ENCODE data around the gene CBX2.
"Not testable (repeated sequence)": the region's sequence is repeated elsewhere in the genome, so short reads cannot be mapped to it uniquely, and the experiment has no call there.

CBX2 gene

DNA sequence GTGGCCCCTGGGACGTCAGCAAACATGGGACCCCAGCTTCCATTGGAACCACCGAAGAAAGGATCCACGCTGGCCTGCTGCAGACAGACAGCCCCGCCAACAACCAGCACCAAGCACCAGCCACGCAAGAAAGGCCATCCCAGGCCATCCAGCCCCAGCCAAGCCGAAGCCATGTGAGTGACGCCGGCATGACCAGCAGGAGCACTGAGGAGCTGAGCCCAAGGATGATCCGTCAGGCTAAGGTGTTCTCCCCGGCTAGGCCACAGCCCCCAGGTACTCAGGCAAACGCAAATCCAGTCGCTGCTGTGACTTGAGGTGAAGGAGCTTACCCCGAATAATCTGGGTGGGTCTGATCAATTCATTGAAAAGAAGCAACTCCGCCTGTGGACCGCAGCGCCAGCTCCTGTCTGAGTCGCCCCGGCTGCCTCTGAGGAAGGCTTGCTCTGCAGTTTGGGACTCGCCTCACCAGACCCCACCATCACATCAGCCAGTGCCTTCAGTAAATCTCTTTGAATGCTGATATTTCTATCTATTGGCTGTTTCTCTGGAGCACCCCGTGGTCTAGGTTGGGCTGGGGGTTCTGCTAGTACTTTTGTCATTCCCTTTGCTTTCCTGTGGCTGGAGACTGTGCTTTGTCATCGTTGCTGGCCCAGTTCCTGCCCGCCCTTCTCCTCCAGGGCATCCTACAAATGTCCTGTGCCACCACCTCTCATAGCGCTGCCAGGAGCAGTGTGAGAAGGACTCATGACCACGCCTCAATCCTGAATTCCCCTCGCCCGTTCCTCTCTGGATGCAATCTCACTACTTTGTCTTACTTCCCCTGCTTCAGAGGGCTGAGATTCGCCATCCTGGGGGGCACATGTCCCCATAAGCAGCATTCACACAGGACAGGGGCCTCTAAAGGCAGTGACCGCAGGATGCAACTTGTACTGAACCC, 8.1 kb upstream of the CBX2 start:
- H3K4me3 ChIP-seq = no peak overlapping the region

GRCh38 chr17:79771276-79771675, 6.7 kb upstream of the CBX2 start:
- H3K27me3 ChIP-seq (ENCODE audit: low read depth) = no peaks in the 10 kb centered on the region

More for the DNA sequence above, 8.1 kb upstream of the CBX2 start:
- H3K9me3 ChIP-seq = peaks cover 4% of the 10 kb centered on the region; the same call in 1 of the 2 replicates
- no peak for DNase-seq (ENCODE audit: low spot score in 2 of 2)
- in situ Hi-C loops (cut with MboI; ENCODE audit: low sequenced_read_pairs) = no loop called here
- no peaks in the 10 kb centered on the region for H3K36me3 ChIP-seq (replicated peaks)
- no peaks in the 10 kb centered on the region for H3K4me1 ChIP-seq
- H3K27me3 ChIP-seq (ENCODE audit: low read depth) = no peaks in the 10 kb centered on the region

DNA sequence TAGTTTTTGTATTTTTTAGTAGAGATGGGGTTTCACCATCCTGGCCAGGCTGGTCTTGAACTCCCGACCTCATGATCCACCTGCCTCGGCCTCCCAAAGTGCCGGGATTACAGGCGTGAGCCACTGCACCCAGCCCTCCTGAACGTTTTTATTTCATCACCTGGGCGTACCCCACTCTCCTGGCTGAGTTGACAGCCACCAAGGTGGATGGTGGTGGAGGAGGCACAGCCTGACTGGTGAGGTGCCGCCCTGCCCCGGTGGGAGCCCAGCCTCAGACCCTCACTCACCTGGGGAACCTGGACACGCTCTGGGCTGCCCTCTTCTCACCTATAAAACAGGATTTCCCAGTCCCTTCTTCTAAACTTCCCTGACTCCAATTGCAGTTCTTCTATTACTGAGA, 5.2 kb upstream of the CBX2 start:
- H3K4me3 ChIP-seq; DNase-seq (ENCODE audit: low spot score in 2 of 2); H3K27me3 ChIP-seq (ENCODE audit: low read depth); in situ Hi-C loops (cut with MboI; ENCODE audit: low sequenced_read_pairs); H3K36me3 ChIP-seq (replicated peaks); H3K9me3 ChIP-seq: not testable (repeated sequence)
- peaks cover 15% of the 10 kb centered on the region for H3K4me1 ChIP-seq

More at GRCh38 chr17:79771276-79771675, 6.7 kb upstream of the CBX2 start:
- in situ Hi-C loops (cut with MboI; ENCODE audit: low sequenced_read_pairs) = no loop called here
- Histone ChIP-seq H3K9me3 (peaks cover 4% of the 10 kb centered on the region; the same call in 1 of the 2 replicates), H3K36me3 (replicated peaks) (no peaks in the 10 kb centered on the region), H3K4me1 (peaks cover 3% of the 10 kb centered on the region; the same call in 1 of the 2 replicates), H3K4me3 (no peak overlapping the region)
- no peak for DNase-seq (ENCODE audit: low spot score in 2 of 2)

- no peaks in the 10 kb centered on the region for H3K9me3 ChIP-seq
- in situ Hi-C loops (cut with MboI; ENCODE audit: low sequenced_read_pairs) = no loop called here
Observed at GRCh38 chr17:79774561-79774975, 3.4 kb upstream of the CBX2 start.

DNA sequence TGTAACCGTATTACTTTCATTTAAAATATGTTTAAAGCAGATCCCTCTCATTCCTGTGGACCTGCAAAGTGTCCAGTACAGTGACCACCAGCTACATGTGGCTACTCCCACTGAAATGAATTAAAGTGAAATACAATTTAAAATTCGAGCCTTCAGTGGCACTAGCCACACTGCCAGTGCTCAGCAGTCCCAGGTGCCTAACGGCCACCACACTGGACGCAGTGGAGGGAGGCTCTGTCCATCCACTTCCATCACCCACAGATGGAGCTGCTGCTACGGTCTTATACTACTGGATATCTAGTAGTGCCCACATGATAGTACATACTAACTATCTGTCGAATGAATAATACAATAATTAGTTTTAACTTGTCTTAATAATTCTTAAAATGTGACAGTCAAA, 2.3 kb upstream of the CBX2 start:
- no peaks in the 10 kb centered on the region for H3K9me3 ChIP-seq
- no peaks in the 10 kb centered on the region for H3K27me3 ChIP-seq (ENCODE audit: low read depth)
- H3K36me3 ChIP-seq (replicated peaks) = peaks cover 16% of the 10 kb centered on the region
- peaks cover 22% of the 10 kb centered on the region for H3K4me1 ChIP-seq
- no peak overlapping the region for H3K4me3 ChIP-seq
- in situ Hi-C loops (cut with MboI; ENCODE audit: low sequenced_read_pairs) = no loop called here
- no peak for DNase-seq (ENCODE audit: low spot score in 2 of 2)

More at GRCh38 chr17:79774561-79774975, 3.4 kb upstream of the CBX2 start:
- no peak overlapping the region for H3K4me3 ChIP-seq
- H3K36me3 ChIP-seq (replicated peaks) = peaks cover 5% of the 10 kb centered on the region
- no peaks in the 10 kb centered on the region for H3K27me3 ChIP-seq (ENCODE audit: low read depth)
- peaks cover 18% of the 10 kb centered on the region for H3K4me1 ChIP-seq
- DNase-seq (ENCODE audit: low spot score in 2 of 2) = no peak

DNA sequence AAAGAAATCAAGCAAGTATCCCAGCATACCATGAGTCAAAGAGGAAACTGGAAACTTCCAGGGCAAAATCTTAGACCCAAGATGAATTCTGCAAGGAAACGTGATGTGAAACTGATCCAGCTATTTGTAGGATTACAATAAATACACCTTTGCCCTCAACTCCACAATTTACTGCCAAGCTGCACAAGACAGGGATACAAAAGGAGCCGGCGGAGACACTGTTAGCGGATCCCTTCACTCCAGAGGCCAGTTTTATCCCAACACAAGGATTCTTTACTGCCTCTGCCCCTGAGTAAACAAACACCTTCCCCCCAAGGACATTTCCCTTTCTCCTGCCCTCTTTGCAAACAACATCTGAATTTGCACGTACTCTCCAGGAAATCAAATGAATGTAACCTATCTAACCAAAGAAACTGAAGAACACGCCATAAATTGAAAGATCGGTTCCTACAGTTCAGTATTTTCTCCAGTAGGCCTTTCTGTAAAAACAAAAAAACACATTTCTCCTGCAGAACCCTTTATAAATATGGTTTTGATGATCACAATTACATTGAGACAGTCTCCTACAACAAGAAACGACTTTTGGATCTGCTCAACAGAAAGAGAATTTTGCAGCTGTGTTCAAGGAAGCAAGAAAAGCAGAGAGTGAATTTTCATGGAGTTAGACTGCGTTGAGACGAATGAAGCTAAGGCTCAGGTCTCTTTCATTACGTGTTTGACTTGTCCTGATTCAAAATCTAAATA, 1.4 kb upstream of the CBX2 start:
- Histone ChIP-seq H3K4me3 (no peak overlapping the region), H3K27me3 (ENCODE audit: low read depth) (no peaks in the 10 kb centered on the region), H3K36me3 (replicated peaks) (peaks cover 24% of the 10 kb centered on the region), H3K4me1 (peaks cover 22% of the 10 kb centered on the region), H3K9me3 (no peaks in the 10 kb centered on the region)
- in situ Hi-C loops (cut with MboI; ENCODE audit: low sequenced_read_pairs) = no loop called here
- DNase-seq (ENCODE audit: low spot score in 2 of 2) = peak; percentile 57 to 63

- H3K4me3 ChIP-seq = peak overlapping the region; percentile 37
- H3K36me3 ChIP-seq (replicated peaks) = peaks cover 31% of the 10 kb centered on the region
- no peaks in the 10 kb centered on the region for H3K9me3 ChIP-seq
- peak; percentile 50 to 86 for DNase-seq (ENCODE audit: low spot score in 2 of 2)
- H3K4me1 ChIP-seq = peaks cover 22% of the 10 kb centered on the region
- in situ Hi-C loops (cut with MboI; ENCODE audit: low sequenced_read_pairs) = no loop called here
- H3K27me3 ChIP-seq (ENCODE audit: low read depth) = no peaks in the 10 kb centered on the region
Observed at GRCh38 chr17:79777120-79777893, 641 bp upstream of the CBX2 start.

GRCh38 chr17:79778504-79779083, 646 bp downstream of the CBX2 start:
- peak overlapping the region; percentile 71 for H3K4me3 ChIP-seq
- no peaks in the 10 kb centered on the region for H3K9me3 ChIP-seq
- in situ Hi-C loops (cut with MboI; ENCODE audit: low sequenced_read_pairs) = no loop called here
- peak; percentile 17 to 76 for DNase-seq (ENCODE audit: low spot score in 2 of 2)
- H3K4me1 ChIP-seq = peaks cover 22% of the 10 kb centered on the region
- H3K36me3 ChIP-seq (replicated peaks) = peaks cover 43% of the 10 kb centered on the region
- no peaks in the 10 kb centered on the region for H3K27me3 ChIP-seq (ENCODE audit: low read depth)

DNA sequence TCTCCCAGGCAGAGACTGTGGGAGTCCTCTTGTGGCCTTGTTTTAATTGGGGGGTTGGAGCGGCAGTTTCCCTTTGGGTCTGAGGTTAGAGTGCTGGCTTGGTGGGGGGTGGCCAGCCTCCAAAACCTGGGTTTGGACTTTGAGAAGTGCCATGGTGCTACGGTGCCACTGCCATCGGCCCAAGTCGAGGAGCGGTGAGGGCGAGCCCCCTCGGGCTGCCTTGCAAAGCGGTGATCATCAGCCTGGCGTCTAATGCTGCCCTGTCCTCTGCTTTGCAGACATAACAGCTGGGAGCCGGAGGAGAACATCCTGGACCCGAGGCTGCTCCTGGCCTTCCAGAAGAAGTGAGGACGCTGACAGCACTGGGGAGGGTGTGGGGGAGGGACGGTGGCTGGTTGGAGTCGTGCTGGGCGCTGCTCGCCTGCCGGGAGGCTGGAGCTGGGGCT, 1.2 kb downstream of the CBX2 start:
- Histone ChIP-seq H3K4me3 (peak overlapping the region; percentile 71), H3K9me3 (no peaks in the 10 kb centered on the region), H3K4me1 (peaks cover 22% of the 10 kb centered on the region), H3K36me3 (replicated peaks) (peaks cover 48% of the 10 kb centered on the region), H3K27me3 (ENCODE audit: low read depth) (no peaks in the 10 kb centered on the region)
- peak in 1 of 2 experiments; percentile 52 for DNase-seq (ENCODE audit: low spot score in 2 of 2)
- in situ Hi-C loops (cut with MboI; ENCODE audit: low sequenced_read_pairs) = no loop called here

- Histone ChIP-seq H3K36me3 (replicated peaks) (peaks cover 55% of the 10 kb centered on the region), H3K9me3 (no peaks in the 10 kb centered on the region), H3K4me1 (peaks cover 22% of the 10 kb centered on the region), H3K27me3 (ENCODE audit: low read depth) (no peaks in the 10 kb centered on the region), H3K4me3 (peak overlapping the region; percentile 71)
- in situ Hi-C loops (cut with MboI; ENCODE audit: low sequenced_read_pairs) = loop anchor here (10.0 kb wide), 2 partner anchors 135 to 215 kb away; no protein-coding TSS in a partner anchor
- DNase-seq (ENCODE audit: low spot score in 2 of 2) = no peak
Observed at GRCh38 chr17:79779661-79780365, 1.9 kb downstream of the CBX2 start.

GRCh38 chr17:79781012-79781650, 3.2 kb downstream of the CBX2 start:
- no peak overlapping the region for H3K4me3 ChIP-seq
- no peaks in the 10 kb centered on the region for H3K9me3 ChIP-seq
- peaks cover 21% of the 10 kb centered on the region for H3K4me1 ChIP-seq
- H3K27me3 ChIP-seq (ENCODE audit: low read depth) = no peaks in the 10 kb centered on the region
- peaks cover 67% of the 10 kb centered on the region for H3K36me3 ChIP-seq (replicated peaks)
- in situ Hi-C loops (cut with MboI; ENCODE audit: low sequenced_read_pairs) = loop anchor here (10.0 kb wide), 2 partner anchors 134 to 214 kb away; no protein-coding TSS in a partner anchor
- no peak for DNase-seq (ENCODE audit: low spot score in 2 of 2)

Data from HAP-1 (cell line).